Thyroid gland (tissue), 4 donors: Measurements from ENCODE around the gene DPAGT1.

Experiments
- CTCF ChIP-seq, 6 experiments: fragments of 200-600 bp in 3 of 6; fragments of 450-650 bp in 3 of 6; sonication (generic) in 3 of 6; IDR thresholded peaks; one replicate each; pipeline ENCODE4 v1.5.1; 2016 to 2019; ENCODE audit warnings: antibody characterized with exemption in 6 of 6, mild to moderate bottlenecking in 2 of 6, inconsistent platforms in 1 of 6, moderate library complexity in 1 of 6
- POLR2A ChIP-seq, 2 donors: fragments of 450-650 bp; IDR thresholded peaks; one replicate each; pipeline ENCODE4 v1.6.1; 2017; ENCODE audit warnings: antibody characterized with exemption in 2 of 2, mild to moderate bottlenecking in 2 of 2, moderate library complexity in 1 of 2

DNA sequence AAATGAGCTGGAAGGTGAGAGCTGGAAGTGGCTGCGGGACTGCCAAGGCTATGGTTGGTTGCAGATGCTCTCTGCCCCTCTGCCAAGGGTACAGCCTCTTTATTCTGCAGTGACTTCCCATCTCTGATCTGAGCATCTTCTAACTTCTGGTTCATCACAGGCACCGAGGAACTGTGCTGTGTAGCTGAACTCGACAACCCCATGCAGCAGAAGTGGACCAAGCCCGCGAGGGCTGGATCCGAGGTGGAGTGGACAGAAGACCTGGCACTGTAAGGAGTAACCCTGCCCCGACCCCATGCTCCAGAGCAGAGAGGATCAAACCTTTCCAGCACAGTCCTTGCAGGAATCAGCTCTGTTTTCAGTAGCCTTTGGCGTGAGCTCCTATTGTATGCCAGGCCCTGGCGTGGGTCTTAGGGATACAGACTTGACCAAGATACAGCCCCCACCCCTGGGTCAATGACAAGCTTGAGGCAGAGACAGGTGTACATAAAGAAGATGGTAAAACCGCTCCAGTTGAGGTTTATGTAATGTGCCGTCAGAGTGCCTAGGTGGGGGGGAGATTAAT, 9.8 kb upstream of the DPAGT1 start:
- TF ChIP-seq CTCF (IDR thresholded peaks at IDR 0.05) (no peak), POLR2A (IDR thresholded peaks at IDR 0.05) (no peak)
